ENCODE measurements around the gene TNNI3K.

DNA sequence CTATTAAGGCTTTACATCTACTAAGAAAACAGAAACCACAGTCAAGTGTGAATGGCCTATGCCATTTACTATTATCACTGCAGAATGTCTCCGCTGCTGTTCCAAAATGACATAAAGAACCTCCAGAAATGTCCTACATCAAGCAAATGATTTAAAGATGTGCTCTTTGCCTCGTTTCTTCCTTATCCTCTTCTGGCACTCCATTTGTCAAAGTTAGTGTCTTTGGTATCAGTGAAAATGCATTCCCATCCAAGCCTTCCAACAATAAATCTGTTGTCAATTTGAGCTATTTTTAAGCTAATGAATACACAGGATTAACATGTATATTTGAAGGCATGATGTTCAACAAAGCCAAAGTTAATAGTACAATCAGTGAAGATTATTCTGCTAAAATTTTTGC is 171.6 kb downstream of the TNNI3K start:
- TF ChIP-seq CTCF (IDR thresholded peaks at IDR 0.05) (no peak), RXRA (IDR thresholded peaks at IDR 0.05; ENCODE audit: borderline replicate concordance, low read depth) (no peak), FOSL2 (IDR thresholded peaks at IDR 0.05; ENCODE audit: borderline replicate concordance, low read depth) (no peak), RFX5 (IDR thresholded peaks at IDR 0.05; ENCODE audit: low read length) (no peak), POLR2AphosphoS5 (IDR thresholded peaks at IDR 0.05; ENCODE audit: low read depth, low read length) (no peak), EZH2phosphoT487 (IDR thresholded peaks at IDR 0.05; ENCODE audit: borderline replicate concordance, low read depth) (no peak), JUND (IDR thresholded peaks at IDR 0.05) (no peak), CHD2 (IDR thresholded peaks at IDR 0.05; ENCODE audit: low read length, partially characterized antibody) (no peak), YY1 (IDR thresholded peaks at IDR 0.05; ENCODE audit: low read depth) (no peak), EP300 (IDR thresholded peaks at IDR 0.05; ENCODE audit: borderline replicate concordance in 1 of 2, low read depth in 1 of 2, low read length in 1 of 2) (no peak), TEAD4 (IDR thresholded peaks at IDR 0.05; ENCODE audit: borderline replicate concordance, insufficient read depth) (no peak), RAD21 (IDR thresholded peaks at IDR 0.05; ENCODE audit: low read length) (no peak)
- TF ChIP-seq, protein P1, sequence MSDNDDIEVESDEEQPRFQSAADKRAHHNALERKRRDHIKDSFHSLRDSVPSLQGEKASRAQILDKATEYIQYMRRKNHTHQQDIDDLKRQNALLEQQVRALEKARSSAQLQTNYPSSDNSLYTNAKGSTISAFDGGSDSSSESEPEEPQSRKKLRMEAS (IDR thresholded peaks at IDR 0.05; ENCODE audit: low read depth) = no peak

Measured in SK-N-SH (cell line).